Measurements from ENCODE around the gene KIDINS220. TPM values are rescaled to one million over a fixed set of nuclear protein-coding genes. Genes with fewer than 3 reads are reported as not detected.

KIDINS220 gene
- total RNA-seq, 1 experiment from 2014 or later = 29.3 TPM

- Histone ChIP-seq H3K4me2 (ENCODE audit: insufficient read depth, insufficient read length, low read length) (no peak overlapping the region), H3K18ac (ENCODE audit: insufficient read length, low read depth, low read length) (no peak overlapping the region), H3K79me2 (ENCODE audit: insufficient read depth, low read length) (no peaks in the 10 kb centered on the region), H2AFZ (ENCODE audit: low read length) (no peak overlapping the region), H4K20me1 (ENCODE audit: control insufficient read depth, insufficient read depth, insufficient read length) (no peaks in the 10 kb centered on the region), H3K9me3 (ENCODE audit: control insufficient read depth, low read depth, low read length) (no peaks in the 10 kb centered on the region), H2BK20ac (ENCODE audit: low read depth, low read length, poor library complexity, severe bottlenecking) (no peak overlapping the region), H2AK5ac (ENCODE audit: insufficient read length, low read length) (no peak overlapping the region), H3K27me3 (ENCODE audit: insufficient read depth, low read length) (no peaks in the 10 kb centered on the region), H3K56ac (ENCODE audit: insufficient read length, low read depth, low read length) (no peak overlapping the region), H2BK120ac (ENCODE audit: low read depth, low read length, poor library complexity, severe bottlenecking) (no peak overlapping the region), H3K27ac (ENCODE audit: insufficient read length, low read depth, low read length) (no peak overlapping the region), H2BK12ac (ENCODE audit: insufficient read length, low read depth, low read length) (no peak overlapping the region), H3K23ac (ENCODE audit: insufficient read length, low read depth, low read length) (no peak overlapping the region), H4K91ac (ENCODE audit: insufficient read length, low read depth, low read length) (no peak overlapping the region), H4K8ac (replicated peaks; ENCODE audit: insufficient read length, low read depth, low read length) (no peak overlapping the region), H3T11ph (ENCODE audit: low read length) (no peak overlapping the region), H3K23me2 (ENCODE audit: insufficient read length, low read depth, low read length, poor library complexity, severe bottlenecking) (no peaks in the 10 kb centered on the region), H2BK5ac (ENCODE audit: insufficient read length, low read length) (no peak overlapping the region), H3K4ac (ENCODE audit: low read depth, low read length) (no peak overlapping the region), H3K9ac (ENCODE audit: extremely low read depth, insufficient read length, low read length) (no peak overlapping the region), H3K79me1 (ENCODE audit: insufficient read depth, low read depth, low read length, poor library complexity, severe bottlenecking) (no peaks in the 10 kb centered on the region), H3K4me1 (ENCODE audit: insufficient read depth, low read length) (no peaks in the 10 kb centered on the region), H2BK15ac (ENCODE audit: low read depth, low read length) (no peak overlapping the region), H3K14ac (ENCODE audit: insufficient read depth, low read length) (no peak overlapping the region), H4K5ac (ENCODE audit: insufficient read length, low read depth, low read length) (no peak overlapping the region)
- Mint-ChIP-seq H3K4me1 (peaks cover 22 to 24% of the 10 kb centered on the region in 2 experiments), H3K27me3 (ENCODE audit: low read depth) (no peaks in the 10 kb centered on the region; the same call in 1 of the 2 replicates), H3K27ac (no peak overlapping the region), H3K36me3 (ENCODE audit: insufficient read depth in 1 of 3, low read depth in 3 of 3) (peaks cover 0 to 2% (median 0%) of the 10 kb centered on the region in 3 experiments; a peak in 1 of 7 replicates), H3K4me3 (no peak overlapping the region), H3K9me3 (peaks cover 0 to 2% of the 10 kb centered on the region in 2 experiments; a peak in 2 of 5 replicates)
- no peak for TF ChIP-seq CTCF (conservative IDR thresholded peaks at IDR 0.05)
- no peak for DNase-seq
- WGBS (ENCODE audit: extremely low coverage, insufficient read length, low lambda C conversion rate) = no CpG with 5 or more reads among the region's 2 CpGs
Observed at GRCh38 chr2:8886876-8887275, 49.5 kb upstream of the KIDINS220 start.
